GM21717 (cell line): ENCODE results near the gene SLC34A3.

ENCODE experiments used
- ATAC-seq: cut with Tn5 transposase; IDR thresholded peaks from one replicate; pipeline ENCODE4 v1.9.1; 2021; ENCODE audit warnings: mild to moderate bottlenecking, moderate library complexity; ENCODE audit not compliant: unreplicated experiment

Gene SLC34A3

DNA sequence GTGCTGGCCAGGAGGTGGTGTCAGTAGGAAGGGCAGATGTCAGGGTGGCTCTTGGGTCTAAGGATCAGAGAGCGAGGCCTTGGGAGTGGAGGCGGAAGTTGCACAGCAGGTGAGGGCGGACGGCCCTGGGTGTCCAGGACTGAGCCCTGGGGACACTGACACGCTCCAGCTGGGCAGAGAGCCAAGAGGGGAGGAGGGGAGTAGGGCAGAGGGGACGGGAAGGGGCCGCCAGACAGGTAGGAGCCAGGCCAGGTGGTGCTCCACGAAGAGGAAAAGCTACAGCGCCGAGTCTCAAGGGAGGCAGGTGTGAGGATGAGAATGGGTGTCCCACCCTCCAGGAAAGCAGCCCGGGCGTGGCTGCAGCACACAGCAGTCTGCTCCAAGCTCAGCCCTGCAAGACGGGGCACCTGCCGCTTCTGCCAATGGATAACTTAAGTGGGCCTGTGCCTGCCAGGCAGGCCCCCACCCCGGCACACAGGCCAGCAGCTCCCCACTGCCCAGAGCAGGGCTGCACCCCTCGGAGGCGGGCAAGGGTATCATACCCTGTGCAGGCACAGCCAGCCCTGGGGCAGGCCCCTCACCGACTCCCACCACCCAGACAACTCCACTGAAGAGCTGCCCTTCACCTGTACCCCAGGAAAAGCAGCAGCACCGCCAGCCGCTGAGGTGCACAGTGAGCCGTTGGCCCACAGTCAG is 35.0 kb upstream of the SLC34A3 start:
- ATAC-seq: no peak

DNA sequence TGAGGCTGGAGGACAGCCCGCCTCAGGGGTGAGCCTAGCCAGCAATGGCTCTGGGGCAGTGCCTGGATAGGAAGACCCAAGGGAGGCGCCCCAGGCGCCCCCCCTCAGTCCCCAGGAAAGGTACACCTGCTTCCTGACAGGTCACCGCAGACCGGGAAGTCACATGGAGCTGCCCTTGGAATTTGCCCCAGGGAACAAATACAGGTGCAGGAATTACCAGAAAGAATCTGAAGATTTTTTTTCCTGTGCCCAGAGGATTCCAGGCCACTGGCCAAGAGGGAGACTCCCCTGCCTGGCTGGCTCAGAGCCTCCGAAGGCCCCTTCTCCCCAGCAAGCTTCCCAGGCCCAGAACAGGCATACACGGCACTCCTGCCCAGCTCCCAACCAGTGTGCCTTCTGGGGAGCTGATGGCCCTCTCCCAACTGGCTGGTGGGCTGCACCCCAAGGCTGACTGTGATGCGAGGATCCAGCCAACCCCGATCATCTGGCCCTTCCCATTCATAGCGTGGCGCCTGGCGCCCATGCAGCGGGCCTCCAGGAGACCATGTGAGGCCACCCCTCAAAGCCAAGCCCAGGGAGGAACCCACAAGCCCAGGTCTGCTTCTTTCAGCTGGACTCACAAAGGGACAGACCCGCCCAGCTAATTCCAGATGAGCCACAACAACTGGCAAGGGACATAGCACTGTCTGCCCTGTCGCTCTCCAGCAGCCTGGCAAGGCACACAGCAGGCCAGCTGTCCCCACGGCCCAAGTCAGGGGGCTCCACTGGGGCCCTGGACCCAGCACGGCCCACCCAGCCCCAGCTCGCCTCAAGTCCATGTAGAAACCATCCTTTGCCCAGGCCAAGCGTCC is 32.4 kb upstream of the SLC34A3 start:
- no peak for ATAC-seq

DNA sequence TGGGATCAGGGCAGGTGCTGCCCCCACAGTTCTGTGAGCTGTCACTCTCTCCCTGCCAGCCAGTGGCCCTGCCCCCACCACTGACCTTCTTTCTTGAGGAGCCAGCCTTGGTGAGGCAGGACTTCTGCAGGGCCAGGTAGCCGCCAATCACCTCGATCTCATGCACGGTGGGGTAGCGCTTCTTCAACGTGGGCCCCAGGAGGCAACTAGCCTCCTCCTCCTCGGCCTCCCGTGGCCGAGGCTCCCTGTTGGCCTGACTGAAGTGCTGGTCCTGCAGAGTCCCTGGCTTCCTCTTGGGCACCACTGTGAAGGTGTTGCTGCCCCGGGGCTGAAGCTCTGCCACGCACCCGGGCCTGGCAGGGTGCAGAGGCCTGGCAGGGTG is 31.8 kb upstream of the SLC34A3 start:
- no peak for ATAC-seq

DNA sequence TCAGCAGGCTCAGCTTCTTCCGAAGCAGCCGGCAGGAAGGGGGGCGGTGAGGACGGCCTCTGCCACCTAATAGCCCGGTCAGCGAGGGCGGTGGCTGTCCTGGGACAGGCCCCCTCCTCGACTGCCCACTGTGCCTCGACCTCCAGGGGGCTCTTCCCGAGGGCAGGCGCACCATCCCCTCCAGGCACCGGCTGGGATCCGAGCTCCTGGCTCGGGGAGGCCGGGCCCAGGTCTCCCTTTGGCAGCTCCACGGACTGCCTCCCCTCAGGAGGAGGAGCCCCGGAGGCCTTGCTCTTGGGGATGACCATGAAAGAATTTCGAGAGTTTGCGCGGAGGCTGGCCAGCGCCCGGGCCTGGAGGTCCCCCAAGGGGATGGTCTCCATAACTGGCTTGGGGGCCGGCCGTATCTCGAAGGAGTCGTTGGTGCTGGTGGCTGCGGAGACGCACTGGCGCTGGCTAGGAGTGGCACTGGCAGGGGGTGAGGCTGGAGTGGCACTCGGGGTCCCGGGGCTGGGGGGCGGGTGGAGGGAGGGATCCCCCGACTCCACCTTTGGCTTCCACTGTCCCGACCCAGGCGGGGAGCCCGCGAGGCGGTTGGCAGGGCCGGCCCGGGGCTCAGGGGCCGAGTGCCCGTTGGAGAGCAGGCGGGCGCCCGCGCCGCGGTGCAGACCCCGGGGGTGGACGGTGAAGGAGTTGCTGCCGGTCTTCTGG is 31.1 kb upstream of the SLC34A3 start:
- ATAC-seq: no peak

DNA sequence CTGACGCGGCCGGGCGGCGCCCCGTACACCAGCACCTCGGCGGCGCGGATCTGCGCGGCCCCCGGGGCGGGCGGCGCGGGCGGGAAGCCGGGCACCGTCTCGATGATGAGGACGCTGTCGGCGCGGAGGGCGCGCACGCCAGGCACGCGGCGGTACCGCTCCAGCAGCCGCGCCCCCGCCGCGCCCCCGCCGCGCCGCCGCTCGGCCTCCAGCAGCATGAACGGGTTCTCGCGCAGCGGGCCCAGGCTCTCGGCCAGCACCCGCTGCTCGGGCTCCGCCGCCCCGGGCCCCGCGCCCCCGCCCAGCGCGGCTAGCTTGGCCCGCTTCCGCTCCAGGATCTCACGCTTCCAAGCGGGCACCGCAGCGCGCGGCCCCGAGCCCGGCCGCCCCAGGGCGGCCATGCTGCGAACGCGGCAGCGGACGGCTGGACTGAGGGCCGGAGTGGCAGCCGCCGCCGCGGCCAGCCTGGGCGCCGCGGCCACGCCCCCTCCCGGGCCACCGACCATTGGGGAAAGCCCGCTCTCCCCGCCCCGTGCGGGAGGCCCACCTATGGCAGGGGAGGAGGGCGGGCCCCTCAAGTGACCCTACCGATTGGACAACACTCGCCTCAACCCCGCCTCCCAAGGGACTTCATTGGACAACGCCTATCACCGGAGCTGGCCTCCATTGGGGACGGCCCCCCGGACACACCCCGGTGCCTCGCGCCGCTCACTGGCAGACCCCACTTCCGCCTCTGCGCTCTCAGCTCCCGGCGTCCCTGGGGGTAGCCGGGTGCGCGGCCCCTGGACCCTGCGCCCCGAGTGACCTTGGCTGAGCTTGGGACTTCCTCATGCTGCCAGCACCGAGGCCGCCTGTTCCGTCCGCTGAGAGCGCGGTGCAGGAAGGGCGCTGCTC is 30.1 kb upstream of the SLC34A3 start, which contains the start of gene TPRN:
TSS of gene TPRN (minus strand) at position 431 of the 894 bp plus-strand sequence. CDS start at position 401, 30 bp downstream.
- peak; percentile 81 for ATAC-seq

DNA sequence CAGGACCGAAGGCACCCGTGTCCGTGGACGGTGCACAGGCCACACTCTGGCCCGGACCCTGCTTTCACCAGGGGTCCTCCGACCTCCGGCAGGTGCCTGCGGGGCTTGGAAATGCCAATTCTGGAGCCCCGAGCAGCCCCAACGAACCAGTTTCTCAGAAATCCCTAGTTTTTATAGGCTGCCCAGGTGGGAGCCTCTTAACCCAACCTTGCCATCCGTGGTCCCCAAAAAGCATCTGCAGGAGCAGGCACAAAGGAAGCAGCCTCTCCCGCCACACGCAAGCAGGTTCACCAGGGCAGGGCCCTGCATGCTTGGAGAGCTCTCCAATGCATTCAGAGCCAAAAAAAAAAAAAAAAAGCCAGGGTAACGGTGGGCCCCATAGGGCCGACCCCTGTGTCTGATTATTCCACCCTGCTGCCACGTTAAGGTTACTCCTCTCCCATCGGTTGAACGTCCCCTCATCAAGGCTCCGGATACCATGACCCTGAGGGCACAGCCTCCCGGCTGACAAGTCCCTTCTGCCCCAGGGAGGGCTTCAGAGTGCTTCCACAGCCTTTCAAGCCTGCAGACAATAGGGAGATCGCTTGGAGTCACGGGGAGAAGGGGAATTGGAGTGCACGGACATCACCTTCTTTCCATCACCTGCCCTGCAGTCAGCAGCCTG is 29.4 kb upstream of the SLC34A3 start:
- no peak for ATAC-seq

DNA sequence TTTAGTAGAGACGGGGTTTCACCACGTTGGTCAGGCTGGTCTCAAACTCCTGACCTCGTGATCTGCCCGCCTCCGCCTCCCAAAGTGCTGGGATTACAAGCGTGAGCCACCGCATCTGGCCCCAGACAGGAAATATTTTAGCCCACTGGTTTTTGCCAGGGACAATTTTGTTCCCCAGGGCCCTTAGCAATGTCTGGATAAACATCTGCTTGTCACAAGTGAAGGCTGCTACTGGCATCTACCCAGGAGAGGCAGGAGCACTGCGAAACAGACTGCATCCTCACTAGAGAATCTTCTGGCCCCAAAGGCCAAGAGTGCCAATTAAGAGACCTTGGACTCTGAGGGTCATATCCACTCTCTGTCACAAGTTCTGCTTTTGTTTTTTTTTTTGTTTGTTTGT is 27.7 kb upstream of the SLC34A3 start:
- ATAC-seq: no peak

DNA sequence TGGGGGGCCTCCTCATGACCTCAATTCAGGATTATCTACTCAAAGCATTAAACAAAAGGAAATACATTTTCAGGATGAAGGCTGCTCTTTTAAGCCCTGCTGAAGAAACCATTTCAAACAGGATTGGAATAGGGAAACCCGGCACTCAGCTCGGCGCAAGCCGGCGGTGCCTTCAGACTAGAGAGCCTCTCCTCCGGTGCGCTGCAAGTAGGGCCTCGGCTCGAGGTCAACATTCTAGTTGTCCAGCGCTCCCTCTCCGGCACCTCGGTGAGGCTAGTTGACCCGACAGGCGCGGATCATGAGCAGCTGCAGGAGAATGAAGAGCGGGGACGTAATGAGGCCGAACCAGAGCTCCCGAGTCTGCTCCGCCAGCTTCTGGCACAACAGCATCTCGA is 26.0 kb upstream of the SLC34A3 start:
- no peak for ATAC-seq

DNA sequence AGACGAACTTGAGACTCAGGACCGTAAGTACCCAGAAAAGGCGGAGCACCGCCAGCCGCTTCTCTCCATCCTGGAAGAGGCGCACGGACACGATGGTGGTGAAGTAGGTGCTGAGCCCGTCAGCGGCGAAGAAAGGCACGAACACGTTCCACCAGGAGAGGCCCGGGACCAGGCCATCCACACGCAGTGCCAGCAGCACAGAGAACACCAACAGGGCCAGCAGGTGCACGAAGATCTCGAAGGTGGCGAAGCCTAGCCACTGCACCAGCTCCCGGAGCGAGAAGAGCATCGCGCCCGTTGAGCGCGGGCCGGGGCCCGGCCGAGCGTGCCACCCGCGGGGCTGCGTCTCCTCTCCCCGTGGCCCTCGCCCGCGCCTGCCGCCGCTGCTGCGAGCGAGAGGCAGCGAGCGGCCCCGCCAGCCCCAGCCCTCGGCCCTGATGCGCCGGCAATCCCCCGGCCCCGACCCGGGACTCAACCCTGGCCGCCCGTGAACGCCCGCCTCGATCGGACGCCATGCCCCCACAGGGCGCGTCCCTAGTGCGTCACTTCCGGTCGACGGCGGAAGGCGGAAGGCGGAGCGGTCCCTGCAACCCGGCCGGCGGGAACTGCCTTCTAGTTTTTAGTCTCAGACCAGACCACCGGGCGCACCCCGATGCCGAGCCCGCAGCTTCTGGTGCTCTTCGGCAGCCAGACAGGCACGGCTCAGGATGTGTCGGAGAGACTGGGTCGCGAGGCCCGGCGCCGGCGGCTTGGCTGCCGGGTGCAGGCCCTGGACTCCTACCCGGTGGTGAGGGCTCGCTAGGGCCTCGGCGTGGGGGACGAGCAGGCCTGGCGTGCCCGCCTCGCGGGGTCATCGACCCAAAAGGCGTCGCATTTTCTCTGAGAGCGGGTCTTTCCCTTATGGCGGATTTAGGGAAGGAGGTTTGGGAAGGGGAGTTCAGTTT is 25.3 kb upstream of the SLC34A3 start, which contains the start of the genes NDOR1 and TMEM203:
TSS of gene NDOR1 (plus strand) at position 575 of the 944 bp plus-strand sequence. CDS start at position 653, 78 bp downstream.
TSS of gene TMEM203 (minus strand) at position 523 of the 944 bp plus-strand sequence. CDS start at position 289, 234 bp downstream.
- ATAC-seq: no peak

DNA sequence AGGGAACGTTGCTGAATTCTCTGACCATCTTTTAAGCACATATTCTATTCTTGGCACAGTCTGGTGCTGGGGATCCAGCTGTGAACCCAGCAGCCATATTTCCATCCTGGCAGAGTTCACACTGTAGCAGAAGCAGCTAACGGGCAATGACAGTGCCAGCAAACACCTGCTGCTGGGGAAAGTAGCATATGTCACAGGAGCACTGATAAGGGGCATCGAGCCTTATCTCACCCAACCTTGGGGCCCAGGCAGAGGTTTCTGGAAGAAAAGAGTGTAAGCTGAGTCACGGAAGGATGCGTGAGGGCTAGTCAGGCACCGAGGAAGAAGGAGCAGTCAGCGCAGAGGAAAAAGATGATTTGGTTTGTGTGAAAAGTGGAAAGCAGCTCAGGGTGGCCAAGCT is 24.1 kb upstream of the SLC34A3 start:
- ATAC-seq: no peak

DNA sequence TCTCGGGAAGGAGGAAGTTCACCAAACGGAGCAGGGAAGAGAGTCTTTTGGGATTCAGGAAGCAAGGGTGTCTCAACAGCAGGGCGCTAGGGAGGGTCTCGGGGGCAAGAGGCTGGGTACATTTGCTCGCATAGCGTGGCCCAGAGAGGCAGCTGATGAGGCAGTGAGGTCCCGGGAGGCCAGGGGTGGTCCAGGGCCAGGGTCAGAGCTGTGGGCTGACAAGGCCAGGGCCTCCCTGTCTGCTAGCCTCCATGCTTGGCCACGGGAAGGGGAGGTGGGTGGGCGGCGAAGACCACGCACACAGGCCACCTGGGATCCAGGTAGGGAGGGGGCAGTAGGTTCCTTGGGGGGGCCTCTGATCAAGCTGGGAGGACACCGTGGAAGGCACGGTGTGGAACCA is 19.2 kb upstream of the SLC34A3 start:
- no peak for ATAC-seq

DNA sequence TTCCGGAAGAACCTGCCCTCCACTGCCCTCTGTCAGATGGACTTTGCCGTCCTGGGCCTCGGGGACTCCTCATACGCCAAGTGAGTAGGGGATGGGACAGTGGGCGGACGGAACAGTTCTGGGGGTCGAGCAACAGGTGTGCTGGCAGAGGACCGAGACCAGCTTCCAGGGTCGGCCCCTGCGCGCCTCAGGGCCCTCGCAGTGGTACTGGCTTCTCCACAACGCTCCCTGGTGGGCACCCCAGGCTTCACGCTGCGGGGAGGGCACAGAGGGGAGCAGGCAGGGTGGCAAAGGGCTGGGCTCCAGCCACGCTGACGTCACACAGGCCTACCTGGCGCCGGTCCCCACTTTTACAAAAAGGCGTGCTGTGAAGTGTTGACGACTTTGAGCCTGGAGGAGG is 18.2 kb upstream of the SLC34A3 start:
- ATAC-seq: no peak

DNA sequence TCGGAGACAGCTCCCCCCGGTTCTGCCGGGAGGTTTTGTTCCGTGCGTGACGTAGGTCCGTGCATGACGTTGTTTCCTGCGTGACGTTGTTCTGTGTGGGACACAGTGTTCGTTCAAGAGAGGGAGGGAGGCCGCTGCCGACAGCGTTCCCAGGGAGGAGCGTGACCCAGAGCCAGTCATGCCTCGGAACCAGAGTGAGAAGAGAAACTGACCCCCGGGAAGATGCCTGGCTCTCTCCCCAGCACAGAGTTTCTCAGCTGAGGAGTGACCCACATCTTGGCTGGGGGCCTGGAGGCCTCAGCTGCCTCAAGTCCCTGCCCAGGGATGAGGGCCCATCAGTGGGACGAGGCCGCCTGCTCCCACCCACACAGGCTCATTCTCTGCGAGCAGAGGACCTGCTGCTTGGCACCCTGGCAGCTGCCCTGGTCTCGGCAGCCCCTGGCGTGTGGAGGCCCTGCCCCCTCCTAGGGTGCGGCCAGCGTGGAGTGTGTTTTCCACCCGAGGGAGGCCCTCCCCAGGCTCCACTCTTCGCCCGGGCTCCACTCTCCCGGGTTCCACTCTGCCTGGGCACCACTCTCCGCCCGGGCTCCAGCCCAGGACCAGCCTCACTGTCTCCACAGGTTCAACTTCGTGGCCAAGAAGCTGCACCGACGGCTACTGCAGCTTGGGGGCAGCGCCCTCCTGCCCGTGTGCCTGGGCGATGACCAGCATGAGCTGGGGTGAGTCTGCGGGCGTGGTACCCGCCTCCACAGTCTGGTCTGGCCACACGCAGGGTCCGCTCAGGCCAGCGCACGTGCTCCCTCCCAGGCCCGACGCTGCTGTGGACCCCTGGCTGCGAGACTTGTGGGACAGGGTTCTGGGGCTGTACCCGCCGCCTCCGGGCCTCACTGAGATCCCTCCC is 17.3 kb upstream of the SLC34A3 start:
- no peak for ATAC-seq

DNA sequence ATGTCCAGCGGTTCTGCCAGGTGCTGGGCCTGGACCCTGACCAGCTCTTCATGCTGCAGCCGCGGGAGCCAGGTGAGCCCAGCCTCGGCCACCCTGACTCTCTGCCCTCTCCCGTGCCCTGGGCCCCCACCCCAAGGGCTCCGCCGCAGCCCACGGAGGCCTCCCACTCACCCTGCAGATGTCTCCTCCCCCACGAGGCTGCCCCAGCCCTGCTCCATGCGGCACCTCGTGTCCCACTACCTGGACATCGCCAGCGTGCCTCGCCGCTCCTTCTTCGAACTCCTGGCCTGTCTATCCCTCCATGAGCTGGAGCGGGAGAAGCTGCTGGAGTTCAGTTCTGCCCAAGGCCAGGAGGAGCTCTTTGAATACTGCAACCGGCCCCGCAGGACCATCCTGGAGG is 16.1 kb upstream of the SLC34A3 start:
- no peak for ATAC-seq

DNA sequence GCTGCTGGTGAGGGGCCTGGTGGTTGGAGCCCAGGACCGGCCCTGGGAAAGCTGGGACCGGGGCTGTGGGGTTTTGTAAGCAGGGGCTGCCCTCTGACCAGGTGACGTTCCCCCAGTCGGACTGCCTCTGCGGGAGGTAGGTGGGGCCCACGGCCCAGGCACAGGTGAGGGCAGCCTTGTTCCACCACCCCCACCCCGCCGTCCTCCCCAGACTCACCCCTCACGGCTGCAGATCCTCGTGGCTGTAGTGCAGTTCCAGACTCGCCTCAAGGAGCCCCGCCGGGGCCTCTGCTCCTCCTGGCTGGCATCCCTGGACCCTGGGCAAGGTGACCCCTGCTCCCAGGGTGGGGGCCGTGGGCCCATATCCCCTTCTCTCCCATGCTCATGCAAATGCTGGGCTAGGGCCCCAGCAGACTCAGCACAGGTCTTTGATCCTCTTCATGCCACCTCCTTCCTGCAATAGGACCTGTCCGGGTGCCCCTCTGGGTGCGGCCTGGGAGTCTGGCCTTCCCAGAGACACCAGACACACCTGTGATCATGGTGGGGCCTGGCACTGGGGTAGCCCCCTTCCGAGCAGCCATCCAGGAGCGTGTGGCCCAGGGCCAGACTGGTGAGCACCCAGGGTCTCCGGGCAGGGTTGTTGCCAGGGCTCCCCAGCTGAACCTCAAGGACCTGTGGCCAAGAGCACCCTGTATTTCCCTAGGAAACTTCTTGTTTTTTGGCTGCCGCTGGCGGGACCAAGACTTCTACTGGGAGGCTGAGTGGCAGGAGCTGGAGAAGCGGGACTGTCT is 15.3 kb upstream of the SLC34A3 start:
- ATAC-seq: no peak

DNA sequence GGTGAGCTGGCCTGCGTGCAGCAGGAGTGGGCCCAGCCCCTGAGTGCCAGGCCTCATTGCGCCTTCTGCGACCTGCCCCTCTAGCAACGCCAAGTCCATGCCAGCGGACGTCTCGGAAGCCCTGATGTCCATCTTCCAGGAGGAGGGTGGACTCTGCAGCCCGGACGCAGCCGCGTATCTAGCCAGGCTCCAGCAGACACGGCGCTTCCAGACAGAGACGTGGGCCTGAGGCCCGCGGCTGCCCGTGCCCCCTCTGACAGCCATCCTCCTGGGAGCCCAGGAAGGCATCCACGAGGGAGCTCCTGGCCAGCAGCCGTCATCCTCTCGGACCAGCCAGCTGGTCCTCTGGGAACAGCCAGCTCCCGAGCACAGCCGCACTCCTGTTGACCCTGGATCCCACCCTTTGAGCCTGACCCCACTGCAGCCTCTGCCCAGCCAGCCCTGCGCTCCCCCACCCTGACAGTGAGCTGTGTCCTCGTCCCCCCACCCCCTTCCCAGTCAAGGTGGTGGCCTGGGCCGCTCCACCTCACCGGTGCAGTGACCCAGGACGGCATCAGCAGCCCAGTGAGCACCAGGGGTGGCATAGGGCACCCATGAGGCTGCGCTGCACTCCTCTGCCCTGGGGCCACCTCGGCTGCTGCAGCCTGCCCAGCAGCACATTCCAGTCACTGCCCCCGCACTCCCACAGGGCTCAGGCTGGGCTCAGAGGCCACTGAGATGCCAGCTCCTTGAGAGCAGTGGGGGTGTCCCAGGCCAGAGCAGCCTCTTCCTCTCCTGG is 14.3 kb upstream of the SLC34A3 start:
- ATAC-seq: no peak
